Subcutaneous adipose tissue (tissue), 4 donors: Measurements from ENCODE around the gene CCDC7. TPM values are rescaled to one million over a fixed set of nuclear protein-coding genes. Genes with fewer than 3 reads are reported as not detected.

ENCODE experiments used
- CTCF ChIP-seq: fragments of 450-650 bp; IDR thresholded peaks from one replicate; pipeline ENCODE4 v1.5.1; 2016; ENCODE audit warnings: low read depth, mild to moderate bottlenecking, control low read depth, antibody characterized with exemption, moderate library complexity
- total RNA-seq, 4 donors: library from RNA; depleted of rRNA; stranded (reverse); fragments of >200 nt; gene quantifications; one replicate each; pipeline ENCODE4 v1.1.0, GENCODE V29; 2016

Gene CCDC7
- total RNA-seq, 4 donors from 2014 or later, result 11.0 to 31.0 (median 27.5) TPM

- TF ChIP-seq CTCF, result no peak
Observed at GRCh38 chr10:32411797-32412498, 34.0 kb upstream of the CCDC7 start.

- TF ChIP-seq CTCF, result no peak
Observed at GRCh38 chr10:32412499-32412853, 33.5 kb upstream of the CCDC7 start.

GRCh38 chr10:32413513-32413912 is 32.4 kb upstream of the CCDC7 start:
- no peak for TF ChIP-seq CTCF

- no peak for TF ChIP-seq CTCF
Observed at GRCh38 chr10:32415361-32415760, 30.6 kb upstream of the CCDC7 start.

- TF ChIP-seq CTCF, result no peak
Observed at GRCh38 chr10:32417911-32418547, 27.9 kb upstream of the CCDC7 start.

GRCh38 chr10:32418572-32418971 is 27.4 kb upstream of the CCDC7 start:
- no peak for TF ChIP-seq CTCF

GRCh38 chr10:32419615-32420014 is 26.3 kb upstream of the CCDC7 start:
- TF ChIP-seq CTCF, result no peak
